ENCODE measurements around the gene POU2F1.
"Not testable (repeated sequence)": the region's sequence is repeated elsewhere in the genome, so short reads cannot be mapped to it uniquely, and the experiment has no call there.

The POU2F1 gene

GRCh38 chr1:167319206-167319605, 98.5 kb downstream of the POU2F1 start:
- DNase-seq = not testable (repeated sequence)

DNA sequence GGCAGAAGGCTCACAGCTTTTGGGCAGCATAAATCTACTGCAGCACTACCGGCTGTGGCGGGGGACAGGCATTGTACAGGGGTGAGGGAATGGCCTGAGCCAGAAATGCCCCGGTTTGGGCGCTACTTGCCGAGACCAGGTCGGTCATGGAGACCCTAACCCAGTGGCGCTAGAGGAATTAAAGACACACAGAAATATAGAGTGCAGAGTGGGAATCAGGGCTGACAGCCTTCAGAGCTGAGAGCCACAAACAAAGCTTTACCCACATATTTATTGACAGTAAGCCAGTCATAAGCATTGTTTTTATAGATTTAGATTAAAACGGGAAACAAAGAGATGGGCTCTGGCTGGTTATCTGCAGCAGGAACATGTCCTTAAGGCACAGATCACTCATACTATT, 101.8 kb downstream of the POU2F1 start:
- no peak for DNase-seq

DNA sequence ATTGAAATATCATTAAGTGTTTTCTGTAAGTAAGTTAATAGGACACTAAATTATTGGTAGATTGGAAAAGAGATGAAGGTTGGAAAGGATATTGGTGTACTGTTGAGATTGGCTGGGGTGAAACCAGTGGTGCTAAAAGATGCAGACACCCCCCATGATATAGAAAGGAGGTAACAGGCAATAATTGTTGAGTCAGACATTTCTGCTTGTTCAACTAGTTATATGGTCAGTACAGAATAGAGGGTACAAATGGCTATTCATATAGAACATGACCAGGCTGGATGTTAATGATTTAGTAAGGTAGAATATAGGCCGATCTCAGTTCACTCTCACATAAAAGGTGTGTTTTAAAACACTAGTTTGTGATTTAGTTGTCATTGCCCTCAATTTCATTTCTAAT, 104.5 kb downstream of the POU2F1 start:
- DNase-seq = no peak

DNA sequence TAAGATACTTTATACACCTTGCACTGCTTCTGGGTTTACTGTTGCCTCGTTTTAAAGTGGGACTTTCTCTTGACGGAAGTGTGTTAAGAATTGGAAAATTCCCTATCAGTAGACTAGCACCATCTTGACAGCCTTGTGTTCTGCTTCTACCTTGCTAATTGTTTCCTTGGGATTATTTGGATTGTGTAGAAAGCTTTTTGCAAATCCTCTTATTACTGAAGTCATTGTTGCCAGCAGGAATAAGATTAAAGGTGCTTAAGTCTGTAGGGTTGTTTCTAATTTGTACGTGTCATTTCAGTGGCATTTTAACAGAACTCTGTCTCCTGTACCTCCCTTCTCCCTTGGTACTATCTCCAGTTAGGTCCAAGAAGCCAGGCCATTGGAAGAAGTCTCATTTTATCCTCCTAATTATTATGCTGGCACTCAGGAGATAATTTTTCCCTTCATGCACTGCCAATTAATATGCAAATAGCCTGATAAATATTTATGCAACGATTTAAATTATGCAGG, 107.7 kb downstream of the POU2F1 start:
- no peak for DNase-seq

DNA sequence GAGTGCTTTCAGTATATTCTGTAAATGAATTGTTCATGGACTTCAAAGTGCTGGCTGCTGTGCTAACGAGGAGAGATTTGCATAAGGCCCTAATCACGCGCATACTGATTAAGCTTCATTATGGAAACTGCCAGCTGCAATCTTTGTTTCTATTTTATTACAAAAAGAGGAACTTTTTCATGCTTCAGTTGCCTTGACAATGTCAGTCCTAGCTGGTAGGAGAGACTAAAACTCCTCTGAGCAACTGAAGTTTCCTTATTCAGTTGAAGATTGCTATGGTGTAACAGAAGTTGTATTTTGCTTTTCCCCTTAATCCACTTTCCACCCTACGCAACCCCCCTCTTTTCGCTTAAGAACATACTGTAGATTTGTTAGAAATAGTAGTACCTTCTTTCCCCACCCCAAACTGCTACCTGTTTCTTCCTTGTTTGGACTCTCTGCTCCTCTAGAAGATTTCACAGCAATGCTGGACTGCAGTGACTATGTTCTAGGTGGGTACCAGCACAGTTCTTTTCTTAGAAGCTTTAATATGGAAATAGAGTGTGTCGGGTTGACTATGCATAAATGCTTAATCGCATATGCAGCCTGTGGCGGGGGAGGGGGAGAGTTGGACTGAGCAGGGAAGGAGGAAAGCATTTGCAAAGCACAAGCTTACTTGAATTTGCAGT, 108.3 kb downstream of the POU2F1 start:
- DNase-seq = no peak

- DNase-seq = no peak
Observed at GRCh38 chr1:167330601-167331293, 110.1 kb downstream of the POU2F1 start.

DNA sequence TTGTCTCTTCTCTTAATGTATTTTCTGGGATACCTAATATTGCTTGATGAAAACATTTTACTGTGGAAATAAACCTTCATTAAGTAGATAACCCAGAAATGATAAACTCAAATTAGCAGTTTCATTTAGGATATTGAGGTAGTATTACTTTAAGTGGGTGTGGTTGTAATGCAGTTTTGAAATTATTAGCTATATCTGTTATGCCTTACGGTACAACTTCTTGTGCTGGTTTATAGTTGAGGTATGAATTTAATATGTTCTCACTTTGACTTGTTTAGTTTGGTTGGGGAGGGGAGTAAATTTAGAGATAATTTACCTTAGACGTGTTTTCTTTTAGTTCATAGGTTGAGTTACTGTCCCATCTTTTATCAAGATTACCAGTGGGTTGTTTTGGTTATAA, 111.0 kb downstream of the POU2F1 start:
- no peak for DNase-seq

- DNase-seq = no peak
Observed at GRCh38 chr1:167332503-167332902, 111.8 kb downstream of the POU2F1 start.

- DNase-seq = no peak
Observed at GRCh38 chr1:167333124-167333523, 112.4 kb downstream of the POU2F1 start.

GRCh38 chr1:167333703-167334102, 113.0 kb downstream of the POU2F1 start:
- DNase-seq = no peak

DNA sequence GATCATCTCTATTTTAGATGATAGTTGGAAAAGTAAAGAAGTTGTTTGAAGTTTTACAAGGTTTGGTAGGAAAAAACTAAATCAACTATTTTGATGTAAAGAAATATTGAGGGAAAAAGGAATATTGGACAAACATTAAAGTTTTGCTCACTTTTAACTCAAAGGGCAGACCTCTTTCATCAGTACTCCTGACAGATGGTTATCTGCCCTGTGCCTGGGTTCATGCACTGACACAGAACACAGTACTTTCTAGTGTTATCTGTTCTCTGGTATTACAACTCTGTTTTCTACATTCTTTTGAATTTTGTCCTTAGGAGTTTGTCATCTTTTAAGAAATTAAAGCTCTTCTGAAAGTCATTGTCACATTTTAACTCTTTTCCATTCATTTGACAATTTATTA, 118.7 kb downstream of the POU2F1 start:
- no peak for DNase-seq

GRCh38 chr1:167342846-167343245, 122.2 kb downstream of the POU2F1 start:
- DNase-seq = no peak

DNA sequence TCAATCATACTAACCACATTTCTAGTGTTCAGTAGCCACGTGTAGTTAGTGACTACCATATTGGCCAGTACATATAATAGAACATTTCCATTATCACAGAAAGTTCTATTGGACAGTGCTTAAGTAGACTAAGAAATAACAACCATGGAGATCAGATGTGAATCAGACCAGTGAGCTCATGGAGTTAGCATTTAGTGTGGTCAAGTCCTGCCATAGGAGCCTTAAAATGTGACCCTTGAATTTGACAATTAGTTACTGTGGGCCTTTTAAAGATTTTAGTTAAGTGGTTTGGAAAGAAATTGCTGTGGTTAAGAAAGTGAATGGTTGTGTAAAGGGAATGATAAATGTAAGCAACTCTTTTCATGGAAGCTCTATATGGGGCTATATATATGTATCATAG, 123.4 kb downstream of the POU2F1 start:
- DNase-seq = no peak

DNA sequence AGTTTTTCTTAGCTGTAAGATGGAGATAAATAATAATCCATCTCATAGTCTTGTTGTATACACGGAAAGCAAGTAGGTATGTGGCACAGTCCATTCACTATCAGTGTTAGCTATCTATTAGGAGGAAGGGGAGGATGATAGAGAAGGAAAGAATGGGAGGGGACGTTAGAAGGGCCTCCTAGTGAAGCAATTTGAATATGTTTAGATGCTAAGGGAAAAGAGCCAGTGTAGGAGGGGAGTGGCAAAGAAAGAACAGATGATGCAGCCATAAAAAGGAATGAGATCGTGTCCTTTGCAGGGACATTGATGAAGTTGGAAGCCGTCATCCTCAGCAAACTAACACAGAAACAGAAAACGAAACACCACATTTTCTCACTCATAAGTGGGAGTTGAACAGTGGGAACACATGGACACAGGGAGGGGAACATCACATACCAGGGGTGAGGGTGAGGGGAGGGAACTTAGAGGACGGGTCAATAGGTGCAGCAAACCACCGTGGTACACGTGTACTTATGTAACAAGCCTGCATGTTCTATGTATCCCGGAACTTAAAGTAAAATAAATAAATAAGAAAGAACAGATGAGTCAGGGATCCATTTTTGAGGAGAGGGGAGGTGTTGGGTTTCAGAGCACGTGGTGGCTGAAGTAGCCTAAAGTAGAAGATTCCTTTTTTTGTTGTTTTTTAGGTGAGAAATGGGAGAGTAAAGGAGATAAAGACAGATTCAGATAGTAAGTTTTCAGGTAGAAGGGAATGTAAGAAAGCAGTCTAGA, 124.1 kb downstream of the POU2F1 start:
- no peak for DNase-seq

GRCh38 chr1:167345386-167345733, 124.7 kb downstream of the POU2F1 start:
- no peak for DNase-seq

GRCh38 chr1:167357305-167357704, 136.6 kb downstream of the POU2F1 start:
- no peak for DNase-seq

- DNase-seq = no peak
Observed at GRCh38 chr1:167359295-167359694, 138.6 kb downstream of the POU2F1 start.

- no peak for DNase-seq
Observed at GRCh38 chr1:167360120-167360519, 139.4 kb downstream of the POU2F1 start.

- DNase-seq = no peak
Observed at GRCh38 chr1:167362638-167363037, 142.0 kb downstream of the POU2F1 start.

GRCh38 chr1:167364826-167365225, 144.1 kb downstream of the POU2F1 start:
- DNase-seq = no peak

- DNase-seq = no peak
Observed at GRCh38 chr1:167365360-167365759, 144.7 kb downstream of the POU2F1 start.

DNA sequence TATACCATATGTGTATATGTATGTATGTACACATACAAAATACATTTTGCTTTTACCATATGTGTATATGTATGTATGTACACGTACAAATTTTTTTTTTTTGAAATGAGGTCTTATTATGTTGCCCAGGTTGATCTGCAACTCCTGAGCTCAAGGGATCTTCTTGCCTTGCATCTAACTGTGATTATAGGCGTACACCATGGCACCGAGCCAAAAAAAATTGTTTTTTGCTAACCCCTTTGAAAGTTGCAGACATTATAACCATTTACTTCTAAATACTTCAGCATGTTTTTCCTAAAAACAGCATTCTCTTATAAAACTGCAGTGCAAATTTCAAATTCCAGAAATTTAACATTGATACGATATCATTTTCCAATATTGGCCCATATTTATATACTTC, 147.0 kb downstream of the POU2F1 start:
- no peak for DNase-seq

- no peak for DNase-seq
Observed at GRCh38 chr1:167369175-167369574, 148.5 kb downstream of the POU2F1 start.

DNA sequence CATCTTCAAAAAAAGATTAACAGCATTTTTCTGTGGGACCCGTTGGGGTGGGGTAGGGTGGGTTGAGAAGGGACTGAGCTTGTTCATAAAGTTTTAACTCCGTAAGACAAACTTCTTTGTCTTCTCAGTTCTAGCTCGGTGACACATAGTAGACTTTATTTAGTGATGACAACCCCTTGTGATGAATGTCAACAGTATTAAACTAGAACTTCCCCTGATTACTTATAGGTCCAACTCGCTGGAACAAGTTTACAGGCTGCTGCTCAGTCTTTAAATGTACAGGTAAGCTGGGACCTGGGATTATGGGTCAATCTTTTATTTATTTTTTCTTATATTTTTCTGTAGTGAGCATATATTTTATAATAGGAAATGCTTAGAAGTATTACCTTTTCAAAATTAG, 149.2 kb downstream of the POU2F1 start:
- DNase-seq = no peak
